KMS-11 (cell line): Measurements from ENCODE around the gene ERAS.

Experiments
- H2AFZ ChIP-seq: fragments of 200-600 bp; sonication (generic); 2 replicates; pipeline ENCODE4 v1.6.1; 2016; ENCODE audit warnings: antibody characterized with exemption, mixed run types, low read depth
- H3K27ac ChIP-seq: fragments of 200-600 bp; sonication (generic); 2 replicates; pipeline ENCODE4 v1.6.1; 2016; ENCODE audit warnings: mild to moderate bottlenecking, mixed run types
- H3K27me3 ChIP-seq: fragments of 200-600 bp; sonication (generic); 2 replicates; pipeline ENCODE4 v1.6.1; 2017; ENCODE audit warnings: mild to moderate bottlenecking, low read depth, mixed run types, moderate library complexity; ENCODE audit not compliant: insufficient read depth
- H3K36me3 ChIP-seq: fragments of 200-600 bp; sonication (generic); 2 replicates; pipeline ENCODE4 v1.6.1; 2017; ENCODE audit warnings: mild to moderate bottlenecking, mixed run types; ENCODE audit not compliant: insufficient read depth
- H3K4me1 ChIP-seq: fragments of 200-600 bp; sonication (generic); 2 replicates; pipeline ENCODE4 v1.6.1; 2016; ENCODE audit warnings: mild to moderate bottlenecking, low read depth, mixed run types; ENCODE audit not compliant: poor library complexity, severe bottlenecking
- H3K4me2 ChIP-seq: fragments of 200-600 bp; sonication (generic); 2 replicates; pipeline ENCODE4 v1.7.0; 2016; ENCODE audit warnings: mild to moderate bottlenecking, mixed run types
- H3K4me3 ChIP-seq: fragments of 200-600 bp; sonication (generic); IDR thresholded peaks from 2 replicates; pipeline ENCODE4 v1.6.1; 2017; ENCODE audit warnings: low read depth, low read length, mixed read lengths; ENCODE audit not compliant: insufficient read depth
- H3K79me2 ChIP-seq: fragments of 200-600 bp; sonication (generic); 2 replicates; pipeline ENCODE4 v1.6.1; 2016; ENCODE audit warnings: low read depth, mixed run types; ENCODE audit not compliant: insufficient read depth
- H3K9ac ChIP-seq: fragments of 200-600 bp; sonication (generic); 2 replicates; pipeline ENCODE4 v1.6.1; 2016; ENCODE audit warnings: mild to moderate bottlenecking, mixed run types
- H4K20me1 ChIP-seq: fragments of 200-600 bp; sonication (generic); 2 replicates; pipeline ENCODE4 v1.6.1; 2016; ENCODE audit warnings: mild to moderate bottlenecking, mixed run types; ENCODE audit not compliant: insufficient read depth
- CTCF ChIP-seq: fragments of 200-600 bp; sonication (generic); conservative IDR thresholded peaks from 2 replicates; pipeline ENCODE4 v1.6.1; 2017; ENCODE audit warnings: low read depth, mild to moderate bottlenecking, antibody characterized with exemption, low read length, moderate library complexity, mixed read lengths

ERAS gene

GRCh38 chrX:48806081-48806480, 20.2 kb upstream of the ERAS start:
- Histone ChIP-seq H3K79me2 (no peaks in the 10 kb centered on the region), H3K4me2 (no peak overlapping the region), H3K4me3 (no peak overlapping the region), H2AFZ (no peak overlapping the region), H4K20me1 (no peaks in the 10 kb centered on the region), H3K9ac (no peak overlapping the region), H3K27me3 (no peaks in the 10 kb centered on the region), H3K36me3 (no peaks in the 10 kb centered on the region), H3K4me1 (no peaks in the 10 kb centered on the region), H3K27ac (no peak overlapping the region)
- TF ChIP-seq CTCF, result no peak

GRCh38 chrX:48813644-48814043, 12.7 kb upstream of the ERAS start:
- TF ChIP-seq CTCF, result no peak
- Histone ChIP-seq H3K27me3 (no peaks in the 10 kb centered on the region), H3K36me3 (no peaks in the 10 kb centered on the region), H2AFZ (no peak overlapping the region), H3K79me2 (no peaks in the 10 kb centered on the region), H4K20me1 (no peaks in the 10 kb centered on the region), H3K9ac (no peak overlapping the region), H3K4me2 (no peak overlapping the region), H3K4me1 (no peaks in the 10 kb centered on the region), H3K4me3 (no peak overlapping the region), H3K27ac (no peak overlapping the region)

- Histone ChIP-seq H3K4me2 (no peak overlapping the region), H3K4me1 (no peaks in the 10 kb centered on the region), H4K20me1 (no peaks in the 10 kb centered on the region), H3K36me3 (no peaks in the 10 kb centered on the region), H3K27me3 (no peaks in the 10 kb centered on the region), H3K79me2 (no peaks in the 10 kb centered on the region), H3K9ac (no peak overlapping the region), H2AFZ (no peak overlapping the region), H3K27ac (no peak overlapping the region), H3K4me3 (no peak overlapping the region)
- TF ChIP-seq CTCF, result no peak
Measured at GRCh38 chrX:48814722-48815121, 11.6 kb upstream of the ERAS start.

GRCh38 chrX:48815266-48815665, 11.0 kb upstream of the ERAS start:
- Histone ChIP-seq H3K79me2 (no peaks in the 10 kb centered on the region), H3K4me1 (no peaks in the 10 kb centered on the region), H3K36me3 (no peaks in the 10 kb centered on the region), H3K27ac (no peak overlapping the region), H3K27me3 (no peaks in the 10 kb centered on the region), H3K4me3 (no peak overlapping the region), H3K9ac (no peak overlapping the region), H2AFZ (no peak overlapping the region), H3K4me2 (no peak overlapping the region), H4K20me1 (no peaks in the 10 kb centered on the region)
- TF ChIP-seq CTCF, result no peak
